ENCODE measurements around the gene CD19.

Gene CD19

GRCh38 chr16:28983644-28984043 is 51.9 kb downstream of the CD19 start:
- no peak for DNase-seq

- no peak for DNase-seq
Observed at GRCh38 chr16:28984091-28984490, 52.3 kb downstream of the CD19 start.

GRCh38 chr16:28984619-28985135 is 52.9 kb downstream of the CD19 start, which contains the start of gene LAT:
Gene LAT, plus strand, starts transcription at chr16:28985052. Its CDS starts 366 bp downstream, at chr16:28985418.
- no peak for DNase-seq

GRCh38 chr16:28985211-28986041 is 53.7 kb downstream of the CD19 start:
- no peak for DNase-seq

- DNase-seq = no peak
Observed at GRCh38 chr16:28986046-28986445, 54.3 kb downstream of the CD19 start.

GRCh38 chr16:28986492-28986891 is 54.7 kb downstream of the CD19 start:
- DNase-seq = no peak

- no peak for DNase-seq
Observed at GRCh38 chr16:28987170-28987853, 55.5 kb downstream of the CD19 start.
